GM21423 (cell line): ENCODE measurements around the gene MINAR2.

Experiments
- ATAC-seq: cut with Tn5 transposase; IDR thresholded peaks from one replicate; pipeline ENCODE4 v1.9.1; 2021; ENCODE audit warnings: mild to moderate bottlenecking, moderate library complexity; ENCODE audit not compliant: unreplicated experiment

Gene MINAR2

DNA sequence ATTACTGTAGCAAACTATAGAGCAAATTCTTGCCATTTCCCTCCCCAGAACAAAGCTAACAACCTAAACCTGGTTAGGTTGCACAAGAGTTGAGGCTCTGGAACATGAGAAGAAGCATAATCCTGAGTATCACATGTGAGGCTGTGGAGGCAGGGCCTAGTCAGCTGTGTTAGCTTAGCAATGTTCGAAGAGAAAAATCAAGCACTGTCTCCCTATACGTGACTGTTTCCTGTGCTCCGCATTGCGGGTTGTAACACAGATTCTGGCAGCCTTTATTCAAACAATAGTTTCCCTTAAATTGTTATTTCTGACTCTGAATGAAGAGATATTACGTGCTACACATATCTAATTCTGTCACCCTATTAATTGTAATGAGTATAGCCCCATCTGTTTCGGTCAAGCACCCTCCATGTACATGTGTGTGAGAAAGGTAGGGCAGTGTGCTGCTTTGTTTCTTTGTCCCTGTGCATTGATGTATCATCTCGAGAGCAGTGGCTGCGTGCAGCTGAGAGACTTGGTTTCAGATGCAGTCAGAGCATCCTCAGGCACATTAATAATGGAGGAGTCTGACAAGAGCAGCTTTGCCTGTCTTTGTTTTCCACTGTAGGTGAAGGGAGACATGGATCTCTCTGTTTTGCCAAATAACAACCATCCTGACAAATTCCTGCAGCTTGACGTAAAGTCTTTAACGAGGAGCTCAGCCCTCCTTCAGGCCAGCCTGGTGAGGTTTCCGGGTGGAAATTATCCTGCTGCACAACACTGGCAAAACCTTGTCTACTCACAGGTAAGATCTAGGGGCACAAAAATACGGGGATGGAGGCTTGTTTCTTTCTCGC lies at the start of gene MINAR2:
Gene MINAR2 (plus strand): TSS at position 523 of the 836 bp plus-strand sequence. CDS start 97 bp downstream, at position 620.
- no peak for ATAC-seq

GRCh38 chr5:129698661-129699060 lies 49.2 kb upstream of the MINAR2 start:
- no peak for ATAC-seq

GRCh38 chr5:129716235-129716634 lies 31.7 kb upstream of the MINAR2 start:
- ATAC-seq = no peak

DNA sequence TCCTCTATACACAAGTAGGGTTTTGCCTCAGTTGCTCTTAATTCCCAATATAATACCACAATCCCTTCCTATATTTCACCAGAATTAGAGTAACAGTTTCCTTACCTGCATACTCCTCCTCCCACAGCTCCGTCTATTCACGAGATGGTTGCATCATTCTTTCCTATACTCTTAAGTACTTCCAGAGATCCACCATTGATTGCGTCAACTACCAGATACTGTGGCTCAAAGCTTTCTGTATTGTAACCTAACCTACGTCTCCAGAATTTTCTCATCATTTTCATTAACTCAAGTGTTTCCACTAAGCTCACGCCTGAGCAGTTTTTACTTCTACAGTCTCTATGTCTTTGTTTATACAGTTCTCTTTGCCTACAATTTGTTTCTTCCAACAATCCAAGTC lies 31.2 kb upstream of the MINAR2 start:
- ATAC-seq = no peak

DNA sequence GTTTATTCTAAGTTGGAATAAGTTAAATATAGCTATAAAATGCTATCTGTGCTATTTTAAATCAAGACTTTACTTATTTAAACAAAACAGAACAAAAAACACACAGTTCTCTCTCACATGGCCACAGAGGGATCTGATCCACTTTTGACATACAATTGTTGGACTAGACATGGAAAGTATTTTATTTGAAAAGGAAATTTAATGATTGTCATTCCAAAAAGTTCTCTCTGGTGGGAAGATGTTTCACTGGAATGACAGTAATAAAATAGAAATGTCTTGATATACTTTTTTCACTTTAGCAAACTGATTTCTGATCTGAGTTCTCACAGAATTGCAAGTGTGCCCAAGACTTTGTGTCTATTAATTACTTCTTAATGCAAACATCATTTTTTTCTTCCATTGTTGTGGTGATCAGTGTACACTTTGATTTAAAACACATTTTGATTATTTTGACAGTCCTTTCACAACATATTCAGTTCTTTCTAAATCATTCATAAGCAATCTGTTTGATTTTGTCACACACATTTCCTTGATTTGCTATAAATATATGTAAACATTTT lies 30.1 kb upstream of the MINAR2 start:
- ATAC-seq = no peak

GRCh38 chr5:129718471-129719090 lies 29.3 kb upstream of the MINAR2 start:
- no peak for ATAC-seq

DNA sequence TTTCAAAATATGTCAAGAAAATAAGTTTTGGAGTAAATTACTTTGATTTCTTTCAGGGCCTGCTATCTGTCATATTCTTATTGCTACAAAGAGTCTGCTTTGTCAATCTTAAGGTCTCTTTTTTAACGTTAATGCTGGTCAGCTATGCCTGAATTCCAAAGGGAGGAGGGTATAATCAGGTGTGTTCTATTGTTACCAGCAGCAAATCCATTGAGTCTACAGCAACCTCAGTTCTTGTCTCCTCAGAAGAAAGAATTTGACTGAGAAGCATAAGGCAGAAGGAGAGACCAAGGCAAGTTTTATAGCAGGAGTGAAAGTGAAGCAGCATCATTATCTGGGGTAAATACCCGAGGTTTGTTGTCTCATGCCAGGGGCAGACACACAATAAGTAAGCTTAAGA lies 23.7 kb upstream of the MINAR2 start:
- ATAC-seq = no peak

- ATAC-seq = no peak
These were observed 23.2 kb upstream of the MINAR2 start for GRCh38 chr5:129724647-129725046.

- ATAC-seq = no peak
These were observed 8.1 kb upstream of the MINAR2 start for GRCh38 chr5:129739773-129740172.

DNA sequence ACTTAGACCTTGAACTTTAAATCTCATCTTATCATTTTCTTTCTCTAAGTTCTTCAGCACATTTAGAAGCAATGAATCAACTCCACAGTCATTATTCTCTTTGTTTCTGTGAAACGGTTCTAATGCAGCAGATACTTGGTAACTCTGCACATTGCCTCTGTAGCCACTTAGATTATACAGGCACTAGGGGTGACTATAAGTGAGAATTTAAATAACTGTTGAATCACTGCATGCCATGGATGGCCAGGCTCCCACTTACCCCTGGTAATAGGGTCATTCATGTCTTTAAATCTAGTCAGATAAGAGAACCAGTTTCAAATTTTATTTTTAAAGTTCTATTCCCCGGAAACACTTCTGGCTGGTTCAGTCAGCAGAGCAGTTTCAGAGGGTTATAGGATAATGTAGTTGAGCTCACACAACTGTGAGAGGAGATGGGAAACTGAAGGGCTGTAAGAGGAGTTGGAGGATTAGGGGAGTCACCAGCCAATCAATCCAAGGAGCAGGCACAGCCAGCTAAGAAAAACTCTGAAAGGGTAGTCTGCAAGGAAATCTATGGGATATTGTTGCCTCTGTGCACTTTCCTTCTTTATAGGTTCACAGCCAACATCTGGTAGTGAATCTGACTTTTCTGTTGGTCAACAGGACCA lies 4.2 kb upstream of the MINAR2 start:
- ATAC-seq = no peak

- ATAC-seq = no peak
These were observed 1.9 kb upstream of the MINAR2 start for GRCh38 chr5:129745997-129746396.

DNA sequence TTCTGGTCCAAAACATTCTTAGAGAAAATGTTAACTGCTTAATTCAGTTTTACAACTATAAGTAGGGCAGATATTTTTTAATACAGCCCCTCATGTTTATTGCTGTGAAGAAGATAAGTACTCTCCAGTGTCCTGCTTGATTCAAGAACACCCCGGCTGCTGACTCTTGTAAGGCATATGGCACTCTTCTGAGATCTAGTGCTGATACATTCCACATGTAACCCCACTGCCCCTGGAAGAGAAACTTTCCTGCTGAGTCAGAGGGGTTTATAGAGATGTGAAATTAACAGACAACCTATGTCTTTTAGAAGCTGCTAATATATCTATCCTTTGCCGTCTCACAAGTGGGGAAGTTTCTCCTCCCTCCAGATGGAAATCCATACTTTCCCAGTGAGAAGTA lies 1.0 kb upstream of the MINAR2 start:
- ATAC-seq = no peak

DNA sequence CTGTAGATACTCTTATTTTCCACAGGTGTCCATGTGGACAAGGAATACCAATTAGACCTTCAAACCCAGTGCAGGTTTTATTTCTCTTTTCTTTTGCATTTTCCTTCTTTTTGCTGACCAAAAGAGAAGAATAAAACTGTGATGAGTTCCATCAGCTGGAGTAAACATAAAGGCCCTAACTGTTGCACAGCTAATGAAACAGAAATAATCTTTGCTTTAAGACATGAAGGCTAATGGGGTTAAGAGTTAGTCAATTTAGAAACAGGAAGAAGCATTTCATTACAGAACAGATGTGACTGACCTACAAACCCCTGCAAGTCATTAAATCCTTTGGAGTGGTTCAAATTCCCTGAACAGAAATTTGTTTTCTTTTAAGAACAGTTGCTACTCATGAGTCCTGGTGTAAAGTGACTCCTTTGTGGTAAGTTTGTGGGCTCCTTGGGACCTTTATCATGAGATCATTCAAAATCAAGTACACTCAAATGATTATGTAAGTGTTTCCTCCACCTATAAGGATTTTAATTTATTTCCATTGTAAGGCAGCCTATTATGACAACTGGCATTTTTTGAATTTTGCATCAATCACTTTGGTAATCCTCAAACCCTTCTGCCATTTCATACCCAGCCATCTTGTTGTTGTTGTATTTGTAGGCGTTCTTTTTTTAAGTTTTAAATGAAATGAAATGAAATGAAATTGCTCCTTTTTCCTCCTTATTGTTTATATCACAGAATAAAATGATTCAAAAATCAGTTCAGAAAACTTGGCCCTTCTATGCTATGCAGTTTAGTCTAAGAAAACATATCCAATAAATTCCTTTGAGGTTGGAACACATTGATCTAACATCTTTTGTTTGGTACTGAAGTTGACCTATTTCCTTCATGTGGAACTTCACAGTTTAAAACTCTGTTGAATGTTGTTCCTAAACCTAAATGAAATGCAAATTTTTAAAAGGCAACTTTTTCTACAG lies 1.3 kb downstream of the MINAR2 start:
- no peak for ATAC-seq

GRCh38 chr5:129760636-129761325 lies 12.9 kb downstream of the MINAR2 start:
- ATAC-seq = no peak

- no peak for ATAC-seq
These were observed 15.8 kb downstream of the MINAR2 start for GRCh38 chr5:129763651-129764050.

GRCh38 chr5:129766798-129767197 lies 18.9 kb downstream of the MINAR2 start:
- ATAC-seq = no peak

DNA sequence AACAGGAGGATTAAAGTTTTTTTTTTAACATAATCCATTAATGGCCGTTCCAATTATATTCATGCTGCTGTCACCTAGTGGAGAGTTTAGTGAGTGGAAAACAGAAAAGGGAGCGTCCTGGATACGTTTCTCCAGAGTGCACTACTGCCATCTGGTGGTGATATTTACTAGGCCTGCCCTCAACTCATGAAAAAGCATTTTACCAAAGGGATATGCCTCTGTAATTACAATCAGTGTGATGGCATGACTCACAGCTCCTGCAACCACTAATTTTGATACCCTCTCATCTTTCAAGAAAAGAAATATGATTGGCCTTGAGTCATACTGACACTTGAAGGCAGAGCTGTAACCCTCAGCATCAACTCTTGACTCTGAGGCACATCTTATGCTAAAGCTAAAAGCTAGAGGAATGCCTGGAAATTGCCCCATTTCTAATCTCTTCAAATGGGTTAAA lies 20.1 kb downstream of the MINAR2 start:
- ATAC-seq = peak; percentile 96

DNA sequence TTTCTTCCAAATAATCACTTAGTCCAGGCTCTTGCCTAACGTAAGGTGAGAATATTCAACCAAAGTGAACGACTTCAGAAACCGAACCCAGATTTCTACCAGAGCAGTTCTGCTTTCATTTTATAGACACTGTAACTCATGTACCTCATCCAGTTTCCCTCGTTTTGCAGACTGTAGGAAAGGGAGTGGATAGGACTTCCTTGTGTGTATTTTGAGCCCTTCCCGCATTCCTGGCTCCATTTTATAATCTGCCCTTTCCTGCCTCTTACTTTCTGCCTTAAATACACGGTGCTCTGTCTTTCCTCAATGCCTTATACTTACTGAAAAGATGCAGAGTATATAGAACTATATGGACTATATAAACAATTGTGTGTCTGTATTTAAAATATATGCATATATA lies 20.8 kb downstream of the MINAR2 start:
- ATAC-seq = no peak

- ATAC-seq = no peak
These were observed 22.3 kb downstream of the MINAR2 start for GRCh38 chr5:129770024-129770820.
